Gastrocnemius medialis (tissue), 4 donors: ENCODE data around the gene NID1.

Experiments used
- CTCF ChIP-seq, 5 experiments: fragments of 450-650 bp in 3 of 5; fragments of 200-600 bp in 2 of 5; sonication (generic) in 2 of 5; IDR thresholded peaks in 4 of 5; conservative IDR thresholded peaks in 1 of 5; 1 replicate in 4 of 5; 2 replicates in 1 of 5; pipeline ENCODE4 v1.5.1; 2016 to 2019; ENCODE audit warnings: antibody characterized with exemption in 5 of 5, mild to moderate bottlenecking in 3 of 5, moderate library complexity in 3 of 5
- POLR2A ChIP-seq, 2 donors: fragments of 450-650 bp; IDR thresholded peaks; one replicate each; pipeline ENCODE4 v1.6.1; 2017; ENCODE audit warnings: antibody characterized with exemption in 2 of 2, mild to moderate bottlenecking in 2 of 2, moderate library complexity in 2 of 2

GRCh38 chr1:236072001-236072400 is 7.1 kb upstream of the NID1 start:
- TF ChIP-seq POLR2A (IDR thresholded peaks at IDR 0.05) (no peak), CTCF (IDR thresholded peaks at IDR 0.05 in 4 of 5, conservative IDR thresholded peaks at IDR 0.05 in 1 of 5) (no peak)
